OCI-LY1 (cell line): Measurements from ENCODE around the gene ARHGAP21.
"Not testable (repeated sequence)": the region's sequence is repeated elsewhere in the genome, so short reads cannot be mapped to it uniquely, and the experiment has no call there.

Experiments used
- H2AFZ ChIP-seq: fragments of 200-600 bp; sonication (generic), shearing (Covaris generic); 2 replicates; pipeline ENCODE4 v1.6.0; 2014; ENCODE audit warnings: antibody characterized with exemption, mild to moderate bottlenecking, low read length
- H3F3A ChIP-seq: fragments of 200-600 bp; sonication (generic), shearing (Covaris generic); 2 replicates; pipeline ENCODE4 v1.6.0; 2014; ENCODE audit warnings: mild to moderate bottlenecking, antibody characterized with exemption, low read length, moderate library complexity; ENCODE audit not compliant: insufficient read depth
- H3K27ac ChIP-seq: fragments of 200-600 bp; sonication (generic); 2 replicates; pipeline ENCODE4 v1.5.1; 2014; ENCODE audit warnings: low read length, mixed run types, mild to moderate bottlenecking, low read depth; ENCODE audit not compliant: poor library complexity, severe bottlenecking
- H3K27me3 ChIP-seq: fragments of 200-600 bp; sonication (generic); 2 replicates; pipeline ENCODE4 v1.6.0; 2014; ENCODE audit warnings: antibody characterized with exemption, mild to moderate bottlenecking, low read length, moderate library complexity; ENCODE audit not compliant: insufficient read depth
- H3K36me3 ChIP-seq: fragments of 200-600 bp; sonication (generic); 2 replicates; pipeline ENCODE4 v1.6.1; 2014; ENCODE audit warnings: mild to moderate bottlenecking, antibody characterized with exemption, low read length, moderate library complexity, mixed read lengths; ENCODE audit not compliant: insufficient read depth
- H3K4me1 ChIP-seq: fragments of 200-600 bp; sonication (generic); 2 replicates; pipeline ENCODE4 v1.5.1; 2014; ENCODE audit warnings: mild to moderate bottlenecking, low read length, moderate library complexity; ENCODE audit not compliant: insufficient read depth, severe bottlenecking
- H3K4me2 ChIP-seq: fragments of 200-600 bp; sonication (generic), shearing (Covaris generic); 2 replicates; pipeline ENCODE4 v1.6.1; 2014; ENCODE audit warnings: low read length
- H3K4me3 ChIP-seq: fragments of 200-600 bp; sonication (generic); 2 replicates; pipeline ENCODE4 v1.5.1; 2014; ENCODE audit warnings: low read length, low read depth, mild to moderate bottlenecking, mixed read lengths; ENCODE audit not compliant: poor library complexity, severe bottlenecking
- H3K79me2 ChIP-seq: fragments of 200-600 bp; shearing (Covaris generic); 2 replicates; pipeline ENCODE4 v1.6.1; 2016; ENCODE audit warnings: mixed run types, low read length, mixed read lengths; ENCODE audit not compliant: insufficient read depth
- H3K9ac ChIP-seq: fragments of 200-600 bp; sonication (generic), shearing (Covaris generic); 2 replicates; pipeline ENCODE4 v1.6.1; 2014; ENCODE audit warnings: mild to moderate bottlenecking, low read length, mixed read lengths
- H3K9me2 ChIP-seq: fragments of 200-600 bp; sonication (generic), shearing (Covaris generic); 2 replicates; pipeline ENCODE4 v1.6.1; 2014; ENCODE audit warnings: low read depth, mild to moderate bottlenecking, low read length, mixed read lengths
- H3K9me3 ChIP-seq: fragments of 200-600 bp; shearing (Covaris generic); 2 replicates; pipeline ENCODE4 v1.6.1; 2014; ENCODE audit warnings: low read length, mixed read lengths
- H4K20me1 ChIP-seq: fragments of 200-600 bp; sonication (generic), shearing (Covaris generic); 2 replicates; pipeline ENCODE4 v1.6.0; 2016; ENCODE audit warnings: mild to moderate bottlenecking, low read length; ENCODE audit not compliant: insufficient read depth
- EZH2 ChIP-seq: fragments of 200-600 bp; sonication (generic), shearing (Covaris generic); IDR thresholded peaks from 2 replicates; pipeline ENCODE4 v1.8.0; 2017; ENCODE audit warnings: borderline replicate concordance, mixed run types, mild to moderate bottlenecking, antibody characterized with exemption, low read length, moderate library complexity, mixed read lengths
- TF ChIP-seq, protein P1 (sequence below): fragments of 200-600 bp; sonication (generic), shearing (Covaris generic); IDR thresholded peaks from 2 replicates; pipeline ENCODE4 v1.5.1; 2017; ENCODE audit warnings: mild to moderate bottlenecking, antibody characterized with exemption, low read length, moderate library complexity, mixed read lengths

ARHGAP21 gene

DNA sequence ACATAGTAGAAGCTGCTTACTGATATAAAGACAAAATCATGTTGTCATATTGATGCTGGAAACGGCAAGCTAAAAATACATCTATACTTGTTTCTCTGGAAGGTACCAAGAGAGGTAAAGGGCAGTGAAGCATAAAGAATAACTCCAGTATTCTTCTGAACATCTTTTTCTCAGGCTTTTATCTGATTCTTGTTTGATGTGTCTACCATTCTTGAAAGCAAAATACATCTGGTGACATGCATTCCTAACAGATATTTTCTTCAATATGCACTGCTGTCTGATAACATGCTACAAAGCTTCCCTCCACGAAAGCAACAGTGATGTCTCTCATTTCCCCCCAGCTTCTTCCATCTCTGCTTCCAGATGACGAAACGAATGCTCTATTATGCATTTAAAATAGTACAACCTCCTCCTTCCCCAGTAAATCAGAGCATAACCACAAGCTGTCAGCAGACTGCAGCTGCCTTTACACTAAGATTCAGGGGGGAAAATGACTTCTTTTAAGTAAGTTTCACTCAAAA is 100.8 kb downstream of the ARHGAP21 start:
- no peaks in the 10 kb centered on the region for H3K4me1 ChIP-seq
- H3K36me3 ChIP-seq: no peaks in the 10 kb centered on the region
- H3K9ac ChIP-seq: no peak overlapping the region
- no peaks in the 10 kb centered on the region for H3K9me2 ChIP-seq
- no peak for TF ChIP-seq EZH2
- TF ChIP-seq, protein P1, sequence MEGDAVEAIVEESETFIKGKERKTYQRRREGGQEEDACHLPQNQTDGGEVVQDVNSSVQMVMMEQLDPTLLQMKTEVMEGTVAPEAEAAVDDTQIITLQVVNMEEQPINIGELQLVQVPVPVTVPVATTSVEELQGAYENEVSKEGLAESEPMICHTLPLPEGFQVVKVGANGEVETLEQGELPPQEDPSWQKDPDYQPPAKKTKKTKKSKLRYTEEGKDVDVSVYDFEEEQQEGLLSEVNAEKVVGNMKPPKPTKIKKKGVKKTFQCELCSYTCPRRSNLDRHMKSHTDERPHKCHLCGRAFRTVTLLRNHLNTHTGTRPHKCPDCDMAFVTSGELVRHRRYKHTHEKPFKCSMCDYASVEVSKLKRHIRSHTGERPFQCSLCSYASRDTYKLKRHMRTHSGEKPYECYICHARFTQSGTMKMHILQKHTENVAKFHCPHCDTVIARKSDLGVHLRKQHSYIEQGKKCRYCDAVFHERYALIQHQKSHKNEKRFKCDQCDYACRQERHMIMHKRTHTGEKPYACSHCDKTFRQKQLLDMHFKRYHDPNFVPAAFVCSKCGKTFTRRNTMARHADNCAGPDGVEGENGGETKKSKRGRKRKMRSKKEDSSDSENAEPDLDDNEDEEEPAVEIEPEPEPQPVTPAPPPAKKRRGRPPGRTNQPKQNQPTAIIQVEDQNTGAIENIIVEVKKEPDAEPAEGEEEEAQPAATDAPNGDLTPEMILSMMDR: no peak
- H3K4me2 ChIP-seq: no peak overlapping the region
- H3K4me3 ChIP-seq: no peak overlapping the region
- no peaks in the 10 kb centered on the region for H3F3A ChIP-seq
- H3K9me3 ChIP-seq: no peaks in the 10 kb centered on the region
- H2AFZ ChIP-seq: no peak overlapping the region
- H4K20me1 ChIP-seq: no peaks in the 10 kb centered on the region
- H3K27ac ChIP-seq: no peak overlapping the region
- H3K27me3 ChIP-seq: no peaks in the 10 kb centered on the region
- H3K79me2 ChIP-seq: no peaks in the 10 kb centered on the region

DNA sequence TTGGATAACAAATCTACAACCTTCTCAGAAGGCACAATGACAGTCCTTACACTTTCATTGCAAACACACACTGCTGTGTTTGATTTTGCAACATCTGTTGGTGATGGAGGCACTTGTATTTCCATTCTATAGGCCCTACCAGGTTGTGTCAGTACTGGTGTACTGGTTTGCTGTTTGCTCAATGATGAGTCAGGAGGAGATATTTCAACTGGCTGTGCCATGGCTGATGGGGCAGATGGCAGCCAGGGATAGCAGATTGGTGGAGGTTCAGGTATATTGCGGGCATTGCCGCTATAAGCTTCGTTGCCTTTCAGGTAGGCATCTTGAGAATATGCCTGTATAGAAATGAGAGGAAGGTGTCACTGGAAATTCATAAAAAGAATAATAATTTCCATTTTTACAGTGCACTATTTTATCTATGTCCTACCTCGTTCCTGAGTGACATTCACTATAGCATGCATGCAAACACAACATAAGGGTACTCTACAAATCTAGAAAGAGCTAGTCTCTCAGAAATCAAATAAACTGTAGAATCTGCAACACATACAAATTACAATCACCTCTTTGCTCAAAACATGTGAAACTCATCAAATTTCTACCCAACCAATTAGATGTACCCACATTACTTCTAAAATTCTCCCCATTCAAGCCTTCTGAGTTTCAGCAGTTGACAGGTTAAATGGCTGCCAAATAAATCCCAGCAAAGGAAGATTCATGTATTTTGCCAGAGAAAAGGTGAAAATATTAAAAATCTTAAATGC is 102.5 kb downstream of the ARHGAP21 start:
- H4K20me1 ChIP-seq: not testable (repeated sequence)

DNA sequence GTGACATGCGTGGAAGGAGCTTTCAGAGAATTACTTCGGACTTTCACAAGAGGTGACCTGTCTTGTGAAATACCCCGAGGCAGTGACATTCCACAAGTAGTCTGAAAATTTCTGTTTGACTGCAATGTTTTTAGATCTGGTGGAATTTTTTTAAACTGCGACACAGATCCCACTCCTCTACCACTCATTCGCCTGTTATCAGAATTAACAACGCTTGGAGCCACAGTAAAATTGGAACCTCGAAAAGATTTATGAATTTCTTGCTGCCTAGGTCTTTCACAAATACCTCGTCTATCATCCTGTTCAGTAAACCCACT is 103.7 kb downstream of the ARHGAP21 start:
- H3K4me2 ChIP-seq, H2AFZ ChIP-seq, H3K4me1 ChIP-seq, H3K36me3 ChIP-seq, H3K4me3 ChIP-seq, H3K27ac ChIP-seq, H4K20me1 ChIP-seq, H3K9me3 ChIP-seq, H3K9ac ChIP-seq, H3K27me3 ChIP-seq, H3K9me2 ChIP-seq, H3K79me2 ChIP-seq, H3F3A ChIP-seq: not testable (repeated sequence)

More for the DNA sequence above, 102.5 kb downstream of the ARHGAP21 start:
- not testable (repeated sequence) for H3K27me3 ChIP-seq, H3K4me3 ChIP-seq, H3K4me1 ChIP-seq, H3F3A ChIP-seq, H3K79me2 ChIP-seq, H3K9me3 ChIP-seq, H3K4me2 ChIP-seq, H3K9ac ChIP-seq, H3K27ac ChIP-seq, H3K9me2 ChIP-seq, H3K36me3 ChIP-seq, H2AFZ ChIP-seq

DNA sequence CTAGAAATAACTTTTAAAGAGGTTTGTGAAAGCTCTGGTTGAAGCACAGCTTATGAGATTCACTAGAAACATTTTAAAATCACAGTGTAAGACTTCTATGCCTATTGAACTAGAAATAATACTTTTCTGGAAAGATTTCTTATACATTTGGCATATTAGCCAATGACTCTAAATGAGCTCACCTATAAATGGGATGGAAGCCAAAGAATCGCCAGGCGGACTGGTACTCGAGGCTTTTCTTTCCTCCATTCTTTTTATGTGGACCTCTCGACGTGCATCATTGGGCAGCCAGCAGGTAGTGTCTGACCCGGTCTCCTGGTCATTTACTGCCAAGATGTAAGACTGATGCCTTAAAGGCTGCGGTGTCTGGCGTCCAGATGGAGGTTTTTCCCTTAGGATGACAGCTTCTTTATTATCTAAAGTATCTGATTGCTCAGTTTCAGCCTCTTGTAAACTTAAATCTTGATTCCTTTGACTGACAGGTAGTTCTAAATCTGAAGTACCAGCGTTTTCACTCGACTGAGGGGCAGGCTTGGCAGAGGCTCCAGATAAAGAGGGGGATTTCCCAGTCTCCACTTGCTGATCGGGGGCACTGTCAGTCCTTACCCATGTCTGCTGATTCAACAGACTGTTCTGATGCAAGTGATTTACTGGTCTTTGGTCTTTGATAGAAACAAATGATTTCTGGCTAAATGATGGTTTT is 104.2 kb downstream of the ARHGAP21 start:
- not testable (repeated sequence) for H3K27ac ChIP-seq, H2AFZ ChIP-seq, H3K79me2 ChIP-seq, H3K4me2 ChIP-seq, H3F3A ChIP-seq, H3K9ac ChIP-seq, H4K20me1 ChIP-seq, H3K4me3 ChIP-seq, H3K4me1 ChIP-seq, H3K9me3 ChIP-seq, H3K27me3 ChIP-seq, H3K9me2 ChIP-seq, H3K36me3 ChIP-seq
